HEK293 (cell line): ENCODE data around the gene TSC22D3.
A peak's percentile ranks its signal among the peaks of the same experiment; 100 is the strongest.

Source experiments
- CTCF ChIA-PET: fragments of 350-600 bp; formaldehyde crosslinking; extraction: SDS; loops from one replicate; lab custom pipeline; 2021; ENCODE audit warnings: antibody characterized with exemption; lab: Yijun Ruan, JAX
- POLR2A ChIA-PET: fragments of 300-600 bp; formaldehyde crosslinking; extraction: SDS; loops from one replicate; lab custom pipeline; 2020; ENCODE audit warnings: antibody characterized with exemption, inconsistent platforms; lab: Yijun Ruan, JAX
- H3K27ac ChIP-seq: fragments of 200-500 bp; sonication (Bioruptor generic); 2 replicates; pipeline ENCODE4 v1.5.1; 2014; ENCODE audit warnings: low read depth, low read length, control low read depth, inconsistent platforms; ENCODE audit errors: extremely low read depth
- H3K36me3 ChIP-seq, 2 experiments: fragments of 200-500 bp in 1 of 2; sonication (Bioruptor generic) in 1 of 2; 1 replicate in 1 of 2; 2 replicates in 1 of 2; pipeline ENCODE4 v1.5.1; 2014 to 2017; ENCODE audit warnings: inconsistent platforms in 2 of 2, low read length in 2 of 2; ENCODE audit not compliant: control insufficient read depth in 2 of 2, insufficient read depth in 1 of 2
- H3K4me1 ChIP-seq: fragments of 200-500 bp; sonication (Bioruptor generic); 2 replicates; pipeline ENCODE4 v1.5.1; 2014; ENCODE audit warnings: mild to moderate bottlenecking, low read length, inconsistent platforms; ENCODE audit not compliant: control insufficient read depth, insufficient read depth
- H3K4me3 ChIP-seq: 2 replicates; pipeline ENCODE4 v1.5.1; 2011; ENCODE audit warnings: low read depth, mild to moderate bottlenecking, control low read depth, low read length, moderate library complexity
- H3K9me3 ChIP-seq: fragments of 200-500 bp; sonication (Bioruptor generic); 2 replicates; pipeline ENCODE4 v1.5.1; 2014; ENCODE audit warnings: low read depth, low read length, inconsistent platforms; ENCODE audit not compliant: control insufficient read depth, insufficient read depth
- IKZF3 ChIP-seq: fragments of 450-650 bp; IDR thresholded peaks from 2 replicates; pipeline ENCODE4 v1.5.0; 2018; ENCODE audit warnings: missing biosample characterization, mild to moderate bottlenecking, missing genetic modification characterization, moderate library complexity
- KLF10 ChIP-seq: fragments of 450-650 bp; IDR thresholded peaks from 2 replicates; pipeline ENCODE4 v1.5.1; 2018; ENCODE audit warnings: missing biosample characterization, mild to moderate bottlenecking, missing genetic modification characterization
- MEIS1 ChIP-seq: sonication (generic); formaldehyde crosslinking; IDR thresholded peaks from 2 replicates; pipeline ENCODE4 v1.8.1; 2022; ENCODE audit warnings: missing genetic modification reagents, mild to moderate bottlenecking, borderline replicate concordance
- OSR2 ChIP-seq: fragments of 450-650 bp; formaldehyde crosslinking; IDR thresholded peaks from 2 replicates; pipeline ENCODE4 v1.5.1; 2016; ENCODE audit warnings: missing biosample characterization, missing genetic modification characterization
- PRDM2 ChIP-seq: fragments of 450-650 bp; formaldehyde crosslinking; IDR thresholded peaks from 2 replicates; pipeline ENCODE4 v1.5.1; 2016; ENCODE audit warnings: missing biosample characterization, missing genetic modification characterization, borderline replicate concordance
- TRIM28 ChIP-seq: IDR thresholded peaks from 2 replicates; pipeline ENCODE4 v1.6.1; 2011; ENCODE audit warnings: low read length, control low read depth, borderline replicate concordance
- ZNF157 ChIP-seq: fragments of 450-650 bp; formaldehyde crosslinking; IDR thresholded peaks from 2 replicates; pipeline ENCODE4 v1.5.1; 2016; ENCODE audit warnings: missing biosample characterization, missing genetic modification characterization
- ZNF701 ChIP-seq: fragments of 450-650 bp; formaldehyde crosslinking; IDR thresholded peaks from 2 replicates; pipeline ENCODE4 v1.5.1; 2016; ENCODE audit warnings: missing biosample characterization, missing genetic modification characterization
- ZSCAN5A ChIP-seq: fragments of 450-650 bp; formaldehyde crosslinking; IDR thresholded peaks from 2 replicates; pipeline ENCODE4 v1.5.1; 2016; ENCODE audit warnings: missing biosample characterization, missing genetic modification characterization
- TF ChIP-seq, protein P1 (sequence below): fragments of 450-650 bp; formaldehyde crosslinking; IDR thresholded peaks from 2 replicates; pipeline ENCODE4 v1.5.1; 2017; ENCODE audit warnings: missing biosample characterization, missing genetic modification characterization

TSC22D3 gene

GRCh38 chrX:107729558-107730297 lies 45.9 kb downstream of the TSC22D3 start (continued):
- TF ChIP-seq, protein P1, sequence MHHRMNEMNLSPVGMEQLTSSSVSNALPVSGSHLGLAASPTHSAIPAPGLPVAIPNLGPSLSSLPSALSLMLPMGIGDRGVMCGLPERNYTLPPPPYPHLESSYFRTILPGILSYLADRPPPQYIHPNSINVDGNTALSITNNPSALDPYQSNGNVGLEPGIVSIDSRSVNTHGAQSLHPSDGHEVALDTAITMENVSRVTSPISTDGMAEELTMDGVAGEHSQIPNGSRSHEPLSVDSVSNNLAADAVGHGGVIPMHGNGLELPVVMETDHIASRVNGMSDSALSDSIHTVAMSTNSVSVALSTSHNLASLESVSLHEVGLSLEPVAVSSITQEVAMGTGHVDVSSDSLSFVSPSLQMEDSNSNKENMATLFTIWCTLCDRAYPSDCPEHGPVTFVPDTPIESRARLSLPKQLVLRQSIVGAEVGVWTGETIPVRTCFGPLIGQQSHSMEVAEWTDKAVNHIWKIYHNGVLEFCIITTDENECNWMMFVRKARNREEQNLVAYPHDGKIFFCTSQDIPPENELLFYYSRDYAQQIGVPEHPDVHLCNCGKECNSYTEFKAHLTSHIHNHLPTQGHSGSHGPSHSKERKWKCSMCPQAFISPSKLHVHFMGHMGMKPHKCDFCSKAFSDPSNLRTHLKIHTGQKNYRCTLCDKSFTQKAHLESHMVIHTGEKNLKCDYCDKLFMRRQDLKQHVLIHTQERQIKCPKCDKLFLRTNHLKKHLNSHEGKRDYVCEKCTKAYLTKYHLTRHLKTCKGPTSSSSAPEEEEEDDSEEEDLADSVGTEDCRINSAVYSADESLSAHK (tag by site-specific recombination), result no peak
- no peak for TF ChIP-seq ZNF701
- no peak for TF ChIP-seq ZNF157 (tag by site-specific recombination)
- TF ChIP-seq MEIS1, result no peak
- TF ChIP-seq IKZF3 (tag by site-specific recombination), result peak; percentile 12; the same call in 1 of the 2 replicates
- TF ChIP-seq TRIM28, result peak; percentile 38; the same call in 1 of the 2 replicates
- TF ChIP-seq KLF10 (tag by site-specific recombination), result no peak
- no peak for TF ChIP-seq PRDM2 (tag by site-specific recombination)

DNA sequence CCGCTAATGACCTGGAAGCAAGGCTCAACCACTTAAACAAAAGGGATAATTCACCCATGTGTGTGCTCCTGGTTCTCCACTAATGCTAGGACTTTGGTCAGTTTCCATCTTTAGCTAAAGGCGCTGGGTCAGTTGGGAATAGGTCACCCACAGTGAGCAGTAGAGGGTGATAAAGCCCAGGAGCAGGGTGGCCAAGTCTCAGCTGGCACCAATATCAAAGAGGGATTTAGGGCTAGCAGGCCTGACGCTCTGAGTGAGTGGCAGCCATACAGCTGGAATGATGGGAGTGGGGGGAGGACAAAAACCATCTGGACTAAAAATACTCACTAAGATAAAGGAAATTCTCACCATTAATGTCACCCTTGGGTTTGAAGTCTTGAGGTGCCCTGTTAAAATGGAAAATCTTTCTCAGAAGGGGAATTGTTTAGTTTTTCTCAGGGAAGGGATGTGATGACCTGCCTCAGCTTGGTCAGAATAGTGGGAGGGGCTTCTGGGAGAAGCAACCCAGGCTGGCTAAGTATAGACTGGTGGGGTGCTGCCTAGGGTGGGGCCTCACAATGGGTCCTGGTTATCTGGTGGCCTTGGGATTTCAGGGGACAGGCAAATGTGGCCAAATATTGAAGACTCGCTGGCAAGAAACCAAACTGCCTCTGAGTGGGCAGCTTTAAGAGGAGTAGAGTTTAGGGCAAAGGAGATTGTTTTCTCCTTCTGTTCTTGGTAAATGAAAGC lies 47.1 kb downstream of the TSC22D3 start:
- Histone ChIP-seq H3K4me1 (peaks cover 28% of the 10 kb centered on the region), H3K36me3 (no peaks in the 10 kb centered on the region), H3K27ac (peak overlapping the region; percentile 45), H3K9me3 (no peaks in the 10 kb centered on the region), H3K4me3 (no peak overlapping the region)
- POLR2A ChIA-PET, result interaction anchor here (1.1 to 4.5 kb wide), 4 partner anchors 10 to 47 kb away, joined by 3 to 45 read pairs (median 8); no protein-coding TSS in a partner anchor
- TF ChIP-seq MEIS1, result no peak
- TF ChIP-seq ZSCAN5A, result no peak
- TF ChIP-seq OSR2, result peak; percentile 55
- CTCF ChIA-PET, result interaction anchor here (1.5 to 4.3 kb wide), 5 partner anchors 9 to 73 kb away, joined by 5 to 25 read pairs (median 13); partner anchors contain the start of genes NCBP2L and TSC22D3
